Right renal cortex interstitium (tissue), 3 donors: ENCODE measurements around the gene SC5D. TPM values are rescaled to one million over a fixed set of nuclear protein-coding genes. Genes with fewer than 3 reads are reported as not detected.

Source experiments
- DNase-seq, 3 donors: peaks; one replicate each; pipeline ENCODE4 v3.0.0-alpha.2; 2013; ENCODE audit warnings: low read depth in 3 of 3, low spot score in 2 of 3
- polyA plus RNA-seq, 3 donors: library from polyadenylated mRNA; unstranded; fragments of 120-200 nt; gene quantifications; one replicate each; pipeline ENCODE4 v1.2.1, GENCODE V29; 2013; ENCODE audit not compliant: insufficient read length in 3 of 3

The SC5D gene
- polyA plus RNA-seq, 3 donors = 66.1 to 69.0 (median 68.3) TPM

DNA sequence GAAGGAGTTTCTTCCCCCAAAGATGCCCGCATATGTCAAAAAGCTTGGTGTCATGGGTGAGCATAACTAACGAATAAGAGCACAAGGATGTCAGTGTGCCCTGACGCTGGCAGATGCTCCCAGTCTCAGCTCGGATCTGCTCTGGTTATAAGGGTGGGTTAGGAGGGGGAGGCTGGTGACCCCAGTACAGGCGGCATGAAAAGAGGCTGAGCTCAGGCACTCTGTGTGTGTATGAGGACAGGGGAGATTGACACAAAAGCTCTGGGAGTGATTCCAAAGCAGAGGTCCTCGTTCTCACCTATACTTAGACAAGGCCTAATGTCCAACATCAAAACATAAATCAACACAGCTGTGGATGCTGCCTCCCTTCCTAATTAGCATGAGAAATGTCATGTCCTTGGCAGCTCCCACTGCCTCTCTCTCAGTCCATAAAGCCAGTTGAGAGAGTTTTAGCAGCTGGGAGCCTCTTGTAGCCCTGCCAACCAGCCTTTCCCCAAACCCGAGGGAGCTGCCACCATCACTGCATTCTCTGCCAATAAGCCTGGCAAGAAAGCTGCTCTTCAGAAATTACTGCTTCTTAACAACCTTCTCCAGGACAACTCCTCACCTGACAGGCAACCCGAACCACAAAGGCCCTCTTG is 59.8 kb downstream of the SC5D start:
- no peak for DNase-seq

DNA sequence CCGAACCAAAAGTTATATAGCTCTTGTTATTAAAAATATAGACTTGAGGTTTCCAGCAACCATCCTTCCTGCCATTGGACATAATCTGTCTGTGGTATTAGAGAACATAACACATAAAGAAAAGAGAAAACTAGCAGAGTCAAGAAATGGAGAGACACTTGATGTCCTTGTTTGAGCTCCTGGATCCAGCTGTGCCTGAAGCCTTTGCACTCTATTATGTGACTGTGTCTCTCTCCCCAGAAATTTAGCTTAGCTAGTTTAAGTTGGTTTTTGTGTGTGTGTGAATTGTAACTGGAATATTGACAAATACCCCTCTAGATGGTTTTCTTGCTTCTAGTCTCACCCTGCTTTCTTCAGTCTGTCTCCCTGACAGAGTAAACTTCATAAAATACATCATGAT is 61.6 kb downstream of the SC5D start:
- DNase-seq = no peak

DNA sequence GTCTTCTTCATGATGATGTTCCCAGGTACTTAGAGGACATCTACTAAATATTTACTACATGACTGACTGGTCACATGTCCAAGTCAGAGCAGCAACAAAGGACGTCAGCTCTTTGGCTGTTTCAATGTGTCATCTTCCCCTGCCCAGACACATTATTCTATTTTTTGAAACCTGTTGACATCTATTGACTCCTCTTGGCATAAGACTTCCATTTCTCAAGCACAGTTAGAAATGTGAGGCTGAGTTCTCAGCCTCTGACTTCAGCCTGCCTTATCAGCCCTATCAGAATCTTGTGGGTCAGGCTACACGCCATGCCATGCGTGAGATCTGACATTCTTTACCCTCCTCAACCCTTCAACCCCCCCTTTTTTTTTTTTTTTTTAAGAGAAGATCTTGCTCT is 63.8 kb downstream of the SC5D start:
- no peak for DNase-seq

Other genes with a start within 250 kb of the SC5D start
- 1 to 10 TPM; 1.8 to 2.1 (median 1.9) TPM for gene TECTA, start 191.5 kb upstream of the SC5D start, polyA plus RNA-seq
- 10 to 100 TPM; 34.7 to 53.5 (median 36.9) TPM for gene SORL1, start 159.5 kb downstream of the SC5D start, polyA plus RNA-seq